SJCRH30 (cell line): Measurements from ENCODE around the gene AHCYL2. TPM values are rescaled to one million over a fixed set of nuclear protein-coding genes. Genes with fewer than 3 reads are reported as not detected.
"Not testable (repeated sequence)": the region's sequence is repeated elsewhere in the genome, so short reads cannot be mapped to it uniquely, and the experiment has no call there.

Experiments
- DNase-seq, 2 experiments: peaks; one replicate each; pipeline ENCODE4 v3.0.0-alpha.2; 2015 to 2020
- H3K27ac ChIP-seq: fragments of 250-450 bp; sonication (Bioruptor Pico); 2 replicates; pipeline ENCODE4 v1.5.1; 2020; ENCODE audit warnings: mild to moderate bottlenecking, moderate library complexity
- H3K27me3 ChIP-seq: fragments of 250-450 bp; sonication (Bioruptor Pico); 2 replicates; pipeline ENCODE4 v1.5.1; 2020; ENCODE audit warnings: mild to moderate bottlenecking, moderate library complexity
- H3K36me3 ChIP-seq: fragments of 250-450 bp; sonication (Bioruptor Pico); 2 replicates; pipeline ENCODE4 v1.5.1; 2020; ENCODE audit warnings: mild to moderate bottlenecking, moderate library complexity
- H3K4me1 ChIP-seq: fragments of 250-450 bp; sonication (Bioruptor Pico); 2 replicates; pipeline ENCODE4 v1.5.1; 2020; ENCODE audit warnings: mild to moderate bottlenecking, moderate library complexity
- H3K4me3 ChIP-seq: fragments of 250-450 bp; sonication (Bioruptor Pico); 2 replicates; pipeline ENCODE4 v1.5.1; 2020; ENCODE audit warnings: mild to moderate bottlenecking, moderate library complexity
- H3K9me3 ChIP-seq: fragments of 250-450 bp; sonication (Bioruptor Pico); replicated peaks from 2 replicates; pipeline ENCODE4 v1.5.1; 2020; ENCODE audit warnings: mild to moderate bottlenecking, moderate library complexity
- total RNA-seq: library from RNA; depleted of rRNA; stranded (reverse); fragments of >200 nt; shearing (Covaris generic); gene quantifications from 2 replicates; pipeline ENCODE4 v1.2.3, GENCODE V29; 2014

Gene AHCYL2
- total RNA-seq, 1 experiment from 2014 or later = 10.9 TPM

GRCh38 chr7:129359176-129359575, 134.3 kb downstream of the AHCYL2 start:
- Histone ChIP-seq H3K4me3 (no peak overlapping the region), H3K27ac (no peak overlapping the region), H3K9me3 (no peaks in the 10 kb centered on the region), H3K27me3 (no peaks in the 10 kb centered on the region), H3K4me1 (no peaks in the 10 kb centered on the region), H3K36me3 (no peaks in the 10 kb centered on the region)
- no peak for DNase-seq

- H3K4me1 ChIP-seq = no peaks in the 10 kb centered on the region
- H3K27me3 ChIP-seq = no peaks in the 10 kb centered on the region
- no peak overlapping the region for H3K27ac ChIP-seq
- H3K4me3 ChIP-seq = no peak overlapping the region
- no peaks in the 10 kb centered on the region for H3K9me3 ChIP-seq
- H3K36me3 ChIP-seq = no peaks in the 10 kb centered on the region
- DNase-seq = no peak
Measured at GRCh38 chr7:129359638-129360037, 134.8 kb downstream of the AHCYL2 start.

- Histone ChIP-seq H3K27ac (no peak overlapping the region), H3K9me3 (no peaks in the 10 kb centered on the region), H3K4me3 (no peak overlapping the region), H3K36me3 (no peaks in the 10 kb centered on the region), H3K27me3 (no peaks in the 10 kb centered on the region), H3K4me1 (no peaks in the 10 kb centered on the region)
- DNase-seq = no peak
Measured at GRCh38 chr7:129361771-129362170, 136.9 kb downstream of the AHCYL2 start.

GRCh38 chr7:129362496-129362895, 137.7 kb downstream of the AHCYL2 start:
- Histone ChIP-seq H3K4me3 (no peak overlapping the region), H3K9me3 (no peaks in the 10 kb centered on the region), H3K27me3 (no peaks in the 10 kb centered on the region), H3K36me3 (no peaks in the 10 kb centered on the region), H3K4me1 (no peaks in the 10 kb centered on the region), H3K27ac (no peak overlapping the region)
- no peak for DNase-seq

GRCh38 chr7:129367349-129367699, 142.5 kb downstream of the AHCYL2 start:
- Histone ChIP-seq H3K27ac (no peak overlapping the region), H3K9me3 (no peaks in the 10 kb centered on the region), H3K4me3 (no peak overlapping the region), H3K27me3 (no peaks in the 10 kb centered on the region), H3K4me1 (no peaks in the 10 kb centered on the region), H3K36me3 (no peaks in the 10 kb centered on the region)
- no peak for DNase-seq

GRCh38 chr7:129367700-129368388, 143.0 kb downstream of the AHCYL2 start:
- Histone ChIP-seq H3K4me3 (no peak overlapping the region), H3K4me1 (no peaks in the 10 kb centered on the region), H3K9me3 (no peaks in the 10 kb centered on the region), H3K36me3 (no peaks in the 10 kb centered on the region), H3K27ac (no peak overlapping the region), H3K27me3 (no peaks in the 10 kb centered on the region)
- DNase-seq = peak; percentile 71 to 88

GRCh38 chr7:129368389-129368986, 143.7 kb downstream of the AHCYL2 start:
- no peaks in the 10 kb centered on the region for H3K36me3 ChIP-seq
- H3K27me3 ChIP-seq = no peaks in the 10 kb centered on the region
- H3K4me1 ChIP-seq = no peaks in the 10 kb centered on the region
- no peak for DNase-seq
- no peak overlapping the region for H3K27ac ChIP-seq
- no peak overlapping the region for H3K4me3 ChIP-seq
- no peaks in the 10 kb centered on the region for H3K9me3 ChIP-seq

- H3K36me3 ChIP-seq, H3K27me3 ChIP-seq, H3K4me1 ChIP-seq, H3K4me3 ChIP-seq, H3K9me3 ChIP-seq, DNase-seq, H3K27ac ChIP-seq: not testable (repeated sequence)
Measured at GRCh38 chr7:129369447-129369846, 144.6 kb downstream of the AHCYL2 start.

- H3K36me3 ChIP-seq = no peaks in the 10 kb centered on the region
- H3K9me3 ChIP-seq = no peaks in the 10 kb centered on the region
- no peaks in the 10 kb centered on the region for H3K27me3 ChIP-seq
- H3K4me1 ChIP-seq = no peaks in the 10 kb centered on the region
- no peak overlapping the region for H3K27ac ChIP-seq
- DNase-seq = no peak
- H3K4me3 ChIP-seq = no peak overlapping the region
Measured at GRCh38 chr7:129370812-129371211, 146.0 kb downstream of the AHCYL2 start.

- no peak overlapping the region for H3K4me3 ChIP-seq
Measured at GRCh38 chr7:129371487-129371886, 146.7 kb downstream of the AHCYL2 start.

GRCh38 chr7:129373651-129374428, 149.0 kb downstream of the AHCYL2 start:
- H3K36me3 ChIP-seq = no peaks in the 10 kb centered on the region
- no peaks in the 10 kb centered on the region for H3K4me1 ChIP-seq
- no peaks in the 10 kb centered on the region for H3K9me3 ChIP-seq
- H3K27ac ChIP-seq = no peak overlapping the region
- H3K27me3 ChIP-seq = no peaks in the 10 kb centered on the region
- H3K4me3 ChIP-seq = no peak overlapping the region
- no peak for DNase-seq

More at GRCh38 chr7:129371487-129371886, 146.7 kb downstream of the AHCYL2 start:
- no peak for DNase-seq
- H3K4me1 ChIP-seq = no peaks in the 10 kb centered on the region
- H3K27me3 ChIP-seq = no peaks in the 10 kb centered on the region
- H3K36me3 ChIP-seq = no peaks in the 10 kb centered on the region
- H3K9me3 ChIP-seq = no peaks in the 10 kb centered on the region
- no peak overlapping the region for H3K27ac ChIP-seq

GRCh38 chr7:129375141-129375938, 150.5 kb downstream of the AHCYL2 start:
- H3K27me3 ChIP-seq = no peaks in the 10 kb centered on the region
- no peaks in the 10 kb centered on the region for H3K9me3 ChIP-seq
- H3K36me3 ChIP-seq = no peaks in the 10 kb centered on the region
- no peak overlapping the region for H3K27ac ChIP-seq
- no peak for DNase-seq
- no peak overlapping the region for H3K4me3 ChIP-seq
- H3K4me1 ChIP-seq = peaks cover 7% of the 10 kb centered on the region; the same call in 1 of the 2 replicates

- peaks cover 7% of the 10 kb centered on the region; the same call in 1 of the 2 replicates for H3K4me1 ChIP-seq
- DNase-seq = peak; percentile 59 to 67
- no peaks in the 10 kb centered on the region for H3K27me3 ChIP-seq
Measured at GRCh38 chr7:129376076-129376777, 151.4 kb downstream of the AHCYL2 start.

More at GRCh38 chr7:129376076-129376777, 151.4 kb downstream of the AHCYL2 start:
- Histone ChIP-seq H3K27ac (no peak overlapping the region), H3K36me3 (no peaks in the 10 kb centered on the region), H3K4me3 (no peak overlapping the region), H3K9me3 (no peaks in the 10 kb centered on the region)
